OCI-LY1 (cell line): ENCODE results near the gene CUX1.

Experiments
- H2AFZ ChIP-seq: fragments of 200-600 bp; sonication (generic), shearing (Covaris generic); 2 replicates; pipeline ENCODE4 v1.6.0; 2014; ENCODE audit warnings: antibody characterized with exemption, mild to moderate bottlenecking, low read length
- H3F3A ChIP-seq: fragments of 200-600 bp; sonication (generic), shearing (Covaris generic); 2 replicates; pipeline ENCODE4 v1.6.0; 2014; ENCODE audit warnings: mild to moderate bottlenecking, antibody characterized with exemption, low read length, moderate library complexity; ENCODE audit not compliant: insufficient read depth
- H3K27ac ChIP-seq: fragments of 200-600 bp; sonication (generic); 2 replicates; pipeline ENCODE4 v1.5.1; 2014; ENCODE audit warnings: low read length, mixed run types, mild to moderate bottlenecking, low read depth; ENCODE audit not compliant: poor library complexity, severe bottlenecking
- H3K27me3 ChIP-seq: fragments of 200-600 bp; sonication (generic); 2 replicates; pipeline ENCODE4 v1.6.0; 2014; ENCODE audit warnings: antibody characterized with exemption, mild to moderate bottlenecking, low read length, moderate library complexity; ENCODE audit not compliant: insufficient read depth
- H3K36me3 ChIP-seq: fragments of 200-600 bp; sonication (generic); 2 replicates; pipeline ENCODE4 v1.6.1; 2014; ENCODE audit warnings: mild to moderate bottlenecking, antibody characterized with exemption, low read length, moderate library complexity, mixed read lengths; ENCODE audit not compliant: insufficient read depth
- H3K4me1 ChIP-seq: fragments of 200-600 bp; sonication (generic); 2 replicates; pipeline ENCODE4 v1.5.1; 2014; ENCODE audit warnings: mild to moderate bottlenecking, low read length, moderate library complexity; ENCODE audit not compliant: insufficient read depth, severe bottlenecking
- H3K4me2 ChIP-seq: fragments of 200-600 bp; sonication (generic), shearing (Covaris generic); 2 replicates; pipeline ENCODE4 v1.6.1; 2014; ENCODE audit warnings: low read length
- H3K4me3 ChIP-seq: fragments of 200-600 bp; sonication (generic); 2 replicates; pipeline ENCODE4 v1.5.1; 2014; ENCODE audit warnings: low read length, low read depth, mild to moderate bottlenecking, mixed read lengths; ENCODE audit not compliant: poor library complexity, severe bottlenecking
- H3K79me2 ChIP-seq: fragments of 200-600 bp; shearing (Covaris generic); 2 replicates; pipeline ENCODE4 v1.6.1; 2016; ENCODE audit warnings: mixed run types, low read length, mixed read lengths; ENCODE audit not compliant: insufficient read depth
- H3K9ac ChIP-seq: fragments of 200-600 bp; sonication (generic), shearing (Covaris generic); 2 replicates; pipeline ENCODE4 v1.6.1; 2014; ENCODE audit warnings: mild to moderate bottlenecking, low read length, mixed read lengths
- H3K9me2 ChIP-seq: fragments of 200-600 bp; sonication (generic), shearing (Covaris generic); 2 replicates; pipeline ENCODE4 v1.6.1; 2014; ENCODE audit warnings: low read depth, mild to moderate bottlenecking, low read length, mixed read lengths
- H3K9me3 ChIP-seq: fragments of 200-600 bp; shearing (Covaris generic); 2 replicates; pipeline ENCODE4 v1.6.1; 2014; ENCODE audit warnings: low read length, mixed read lengths
- H4K20me1 ChIP-seq: fragments of 200-600 bp; sonication (generic), shearing (Covaris generic); 2 replicates; pipeline ENCODE4 v1.6.0; 2016; ENCODE audit warnings: mild to moderate bottlenecking, low read length; ENCODE audit not compliant: insufficient read depth
- CTCF ChIP-seq: fragments of 200-600 bp; sonication (generic), shearing (Covaris generic); IDR thresholded peaks from 2 replicates; pipeline ENCODE4 v1.5.1; 2017; ENCODE audit warnings: mild to moderate bottlenecking, antibody characterized with exemption, low read length, moderate library complexity, mixed read lengths
- EZH2 ChIP-seq: fragments of 200-600 bp; sonication (generic), shearing (Covaris generic); IDR thresholded peaks from 2 replicates; pipeline ENCODE4 v1.8.0; 2017; ENCODE audit warnings: borderline replicate concordance, mixed run types, mild to moderate bottlenecking, antibody characterized with exemption, low read length, moderate library complexity, mixed read lengths

CUX1 gene

DNA sequence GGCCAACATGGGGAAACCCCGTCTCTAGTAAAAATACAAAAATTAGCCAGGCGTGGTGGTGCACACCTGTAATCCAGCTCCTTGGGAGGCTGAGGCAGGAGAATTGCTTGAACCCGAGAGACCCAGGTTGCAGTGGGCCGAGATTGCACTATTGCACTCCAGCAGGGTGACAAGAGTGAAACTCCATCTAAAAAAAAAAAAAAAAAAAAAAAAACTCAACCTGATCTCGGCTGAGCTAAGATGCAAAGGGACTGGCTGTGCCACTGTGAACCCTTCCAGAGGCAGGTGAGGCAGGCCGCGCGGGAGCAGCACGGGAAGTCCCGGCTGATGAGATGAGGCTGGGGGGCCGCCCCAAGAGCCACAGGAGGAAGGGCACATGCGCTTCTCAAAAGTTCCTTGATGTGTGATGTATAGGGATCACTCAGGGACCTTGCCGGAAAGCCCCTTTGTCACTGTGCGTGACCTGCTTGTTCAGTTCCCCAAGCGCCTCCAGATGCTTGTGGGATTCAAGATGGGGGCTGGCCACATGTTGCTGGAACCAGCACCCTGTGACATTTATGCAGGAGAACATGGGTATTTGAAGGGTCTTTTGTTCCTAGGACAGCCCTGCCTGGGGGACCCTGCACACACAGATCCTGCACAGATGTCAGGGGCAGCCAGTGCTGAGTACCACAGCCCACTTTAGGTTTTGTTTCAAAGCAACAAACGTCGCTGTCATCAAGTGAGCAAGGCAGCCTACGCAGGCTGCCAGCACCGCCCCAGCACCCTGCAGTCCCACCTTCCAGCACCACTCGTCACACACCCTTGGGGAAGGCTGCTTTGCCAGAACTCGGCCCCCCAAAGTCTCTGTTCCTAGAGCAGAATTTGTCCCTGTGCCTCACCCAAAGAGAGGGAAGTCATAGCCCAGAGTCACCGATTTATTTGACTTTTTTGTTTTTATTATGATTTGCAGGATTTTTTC lies 394.4 kb downstream of the CUX1 start:
- no peaks in the 10 kb centered on the region for H4K20me1 ChIP-seq

GRCh38 chr7:102214477-102215072 lies 397.1 kb downstream of the CUX1 start:
- Histone ChIP-seq H4K20me1 (no peaks in the 10 kb centered on the region), H3K36me3 (peaks cover 93% of the 10 kb centered on the region), H3K27ac (no peak overlapping the region)

More for the DNA sequence above, 394.4 kb downstream of the CUX1 start:
- H3K27ac ChIP-seq: no peak overlapping the region
- H3K9me3 ChIP-seq: no peaks in the 10 kb centered on the region
- no peak overlapping the region for H3K9ac ChIP-seq
- no peak overlapping the region for H3K4me2 ChIP-seq
- no peaks in the 10 kb centered on the region for H3K4me1 ChIP-seq
- H3K79me2 ChIP-seq: no peaks in the 10 kb centered on the region
- no peak overlapping the region for H2AFZ ChIP-seq
- no peaks in the 10 kb centered on the region for H3F3A ChIP-seq
- no peak overlapping the region for H3K4me3 ChIP-seq
- peaks cover 98% of the 10 kb centered on the region for H3K36me3 ChIP-seq
- H3K9me2 ChIP-seq: no peaks in the 10 kb centered on the region
- TF ChIP-seq CTCF (no peak), EZH2 (no peak)
- H3K27me3 ChIP-seq: no peaks in the 10 kb centered on the region

GRCh38 chr7:102215256-102215655 lies 397.8 kb downstream of the CUX1 start:
- Histone ChIP-seq H3K27me3 (no peaks in the 10 kb centered on the region), H3K27ac (no peak overlapping the region), H3K9me2 (no peaks in the 10 kb centered on the region), H4K20me1 (no peaks in the 10 kb centered on the region), H3K79me2 (no peaks in the 10 kb centered on the region), H3K9me3 (no peaks in the 10 kb centered on the region), H3K4me3 (no peak overlapping the region), H3K36me3 (peaks cover 89% of the 10 kb centered on the region), H3K4me2 (no peak overlapping the region), H3K4me1 (no peaks in the 10 kb centered on the region), H2AFZ (no peak overlapping the region), H3F3A (no peaks in the 10 kb centered on the region), H3K9ac (no peak overlapping the region)
- TF ChIP-seq CTCF (no peak), EZH2 (no peak)

More at GRCh38 chr7:102214477-102215072, 397.1 kb downstream of the CUX1 start:
- H3K9ac ChIP-seq: no peak overlapping the region
- TF ChIP-seq CTCF (no peak), EZH2 (no peak)
- H2AFZ ChIP-seq: no peak overlapping the region
- H3K79me2 ChIP-seq: no peaks in the 10 kb centered on the region
- H3K27me3 ChIP-seq: no peaks in the 10 kb centered on the region
- no peaks in the 10 kb centered on the region for H3K9me2 ChIP-seq
- no peaks in the 10 kb centered on the region for H3K4me1 ChIP-seq
- H3K9me3 ChIP-seq: no peaks in the 10 kb centered on the region
- H3F3A ChIP-seq: no peaks in the 10 kb centered on the region
- no peak overlapping the region for H3K4me2 ChIP-seq
- H3K4me3 ChIP-seq: no peak overlapping the region
